HG03521 (cell line): Measurements from ENCODE around the gene NEK8.
A peak's percentile ranks its signal among the peaks of the same experiment; 100 is the strongest.

Experiments used
- ATAC-seq: cut with Tn5 transposase; IDR thresholded peaks from one replicate; pipeline ENCODE4 v1.9.1; 2021; ENCODE audit warnings: mild to moderate bottlenecking, moderate library complexity; ENCODE audit not compliant: unreplicated experiment

The NEK8 gene

DNA sequence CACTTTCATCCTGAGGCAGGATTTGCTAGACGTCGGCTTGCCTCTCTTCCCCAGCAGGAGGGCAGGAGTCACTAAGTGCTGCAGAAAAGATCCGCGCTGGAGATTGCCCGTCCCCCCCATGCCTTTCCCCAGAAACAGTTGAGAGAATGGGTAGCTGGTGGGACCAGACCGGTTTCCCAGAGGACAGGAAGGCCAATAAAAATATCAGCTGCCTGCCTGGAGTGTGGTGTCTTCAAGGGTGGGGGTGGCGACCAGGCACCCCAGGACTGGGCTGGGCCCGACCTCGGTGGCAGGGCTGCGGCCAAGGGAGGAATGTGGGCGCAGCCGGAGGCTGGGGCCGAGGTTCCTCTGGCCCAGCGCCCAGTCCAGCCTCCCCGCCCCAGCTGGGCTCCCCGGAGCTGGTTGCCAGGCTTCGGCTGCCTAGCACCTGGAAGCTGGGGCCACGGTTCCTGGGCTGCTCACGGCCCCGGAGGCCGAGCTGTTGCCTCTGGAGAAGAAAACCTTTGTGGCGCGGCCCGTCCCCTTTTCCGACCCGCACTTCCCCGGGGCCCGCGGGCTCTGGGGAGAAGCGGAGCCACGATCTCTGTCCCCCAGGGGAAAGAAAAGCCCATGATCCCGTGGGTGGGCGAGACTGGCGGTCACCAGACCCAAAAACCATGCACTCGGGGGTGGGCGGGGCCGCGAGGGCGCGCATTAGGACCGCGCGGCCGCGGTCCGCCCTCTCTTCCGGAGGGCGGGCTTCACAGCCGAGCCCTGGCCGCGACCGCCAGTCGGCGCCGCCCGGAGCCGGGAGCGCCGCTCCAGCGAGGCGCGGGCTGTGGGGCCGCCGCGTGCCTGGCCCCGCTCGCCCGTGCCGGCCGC, 14.9 kb downstream of the NEK8 start, which contains the start of gene TRAF4:
TSS of gene TRAF4 (plus strand) at position 769 of the 861 bp plus-strand sequence. CDS start 102 bp downstream, outside the sequence.
- ATAC-seq = peak; percentile 63

GRCh38 chr17:28744104-28744971, 15.8 kb downstream of the NEK8 start:
- peak; percentile 10 for ATAC-seq

GRCh38 chr17:28744972-28745785, 16.6 kb downstream of the NEK8 start:
- no peak for ATAC-seq

DNA sequence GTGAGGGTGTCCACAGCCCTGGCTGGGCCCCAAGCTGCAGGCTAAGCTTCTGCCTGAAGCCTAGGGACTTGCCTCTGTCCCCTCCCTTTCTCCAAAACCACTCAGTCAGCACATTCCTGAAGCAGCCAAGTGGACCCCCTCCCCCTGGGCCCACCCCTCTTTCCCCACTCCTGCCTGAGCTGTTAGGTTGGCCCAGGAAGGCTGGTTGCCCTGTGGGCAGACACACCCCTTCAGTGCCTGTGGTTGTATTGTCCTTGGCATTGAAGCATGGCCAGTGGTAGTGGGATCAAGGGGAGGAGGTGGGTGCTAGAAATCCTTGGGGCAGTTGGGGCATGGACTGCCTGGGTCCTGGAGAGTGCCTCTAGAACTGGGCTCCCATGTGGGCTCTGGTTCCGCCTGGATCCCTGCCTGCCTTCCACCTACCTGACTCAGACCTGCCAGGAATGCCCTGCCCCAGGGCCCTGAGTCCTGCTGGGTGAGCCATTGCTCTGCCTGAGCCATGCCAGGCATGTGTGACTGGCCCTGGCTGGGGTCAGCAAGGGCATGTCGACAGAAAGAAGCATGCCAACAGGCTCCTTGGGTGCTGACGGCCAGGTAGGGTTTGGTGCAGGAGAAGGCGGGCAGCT, 17.3 kb downstream of the NEK8 start:
- ATAC-seq = no peak

DNA sequence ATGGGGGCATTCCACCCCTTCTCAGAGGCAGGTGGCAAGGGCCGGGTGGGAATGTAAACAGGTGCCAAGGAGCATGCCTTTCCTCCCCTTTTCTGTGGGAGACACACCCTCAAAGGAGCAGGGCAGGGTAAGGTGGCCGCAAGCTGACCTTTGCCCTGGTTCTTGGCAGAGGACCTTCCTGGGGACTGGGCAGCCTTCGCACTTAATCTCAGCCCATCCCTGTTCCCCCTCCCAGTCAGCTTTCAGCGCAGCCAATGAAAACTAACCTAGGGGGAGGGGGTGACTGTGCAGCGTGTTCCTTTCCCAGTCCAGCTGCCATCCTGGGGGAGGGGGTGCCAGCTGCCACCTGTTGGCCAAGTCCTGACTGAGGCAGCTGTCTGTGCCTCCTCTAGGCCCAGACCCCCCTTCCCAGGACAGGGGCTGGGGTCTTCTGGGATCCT, 18.0 kb downstream of the NEK8 start:
- no peak for ATAC-seq

GRCh38 chr17:28747051-28747691, 18.6 kb downstream of the NEK8 start:
- ATAC-seq = no peak

GRCh38 chr17:28747801-28748750, 19.5 kb downstream of the NEK8 start:
- no peak for ATAC-seq

- ATAC-seq = no peak
These were observed 20.4 kb downstream of the NEK8 start for GRCh38 chr17:28748852-28749515.

DNA sequence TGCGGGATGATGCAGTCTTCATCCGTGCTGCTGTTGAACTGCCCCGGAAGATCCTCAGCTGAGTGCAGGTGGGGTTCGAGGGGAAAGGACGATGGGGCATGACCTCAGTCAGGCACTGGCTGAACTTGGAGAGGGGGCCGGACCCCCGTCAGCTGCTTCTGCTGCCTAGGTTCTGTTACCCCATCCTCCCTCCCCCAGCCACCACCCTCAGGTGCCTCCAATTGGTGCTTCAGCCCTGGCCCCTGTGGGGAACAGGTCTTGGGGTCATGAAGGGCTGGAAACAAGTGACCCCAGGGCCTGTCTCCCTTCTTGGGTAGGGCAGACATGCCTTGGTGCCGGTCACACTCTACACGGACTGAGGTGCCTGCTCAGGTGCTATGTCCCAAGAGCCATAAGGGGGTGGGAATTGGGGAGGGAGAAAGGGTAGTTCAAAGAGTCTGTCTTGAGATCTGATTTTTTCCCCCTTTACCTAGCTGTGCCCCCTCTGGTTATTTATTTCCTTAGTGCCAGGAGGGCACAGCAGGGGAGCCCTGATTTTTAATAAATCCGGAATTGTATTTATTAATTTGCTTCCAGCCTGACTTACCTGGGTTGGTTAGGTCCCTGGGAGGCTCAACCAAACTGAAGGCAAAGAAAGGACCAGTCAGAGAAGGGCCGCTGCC, 21.1 kb downstream of the NEK8 start:
- no peak for ATAC-seq

DNA sequence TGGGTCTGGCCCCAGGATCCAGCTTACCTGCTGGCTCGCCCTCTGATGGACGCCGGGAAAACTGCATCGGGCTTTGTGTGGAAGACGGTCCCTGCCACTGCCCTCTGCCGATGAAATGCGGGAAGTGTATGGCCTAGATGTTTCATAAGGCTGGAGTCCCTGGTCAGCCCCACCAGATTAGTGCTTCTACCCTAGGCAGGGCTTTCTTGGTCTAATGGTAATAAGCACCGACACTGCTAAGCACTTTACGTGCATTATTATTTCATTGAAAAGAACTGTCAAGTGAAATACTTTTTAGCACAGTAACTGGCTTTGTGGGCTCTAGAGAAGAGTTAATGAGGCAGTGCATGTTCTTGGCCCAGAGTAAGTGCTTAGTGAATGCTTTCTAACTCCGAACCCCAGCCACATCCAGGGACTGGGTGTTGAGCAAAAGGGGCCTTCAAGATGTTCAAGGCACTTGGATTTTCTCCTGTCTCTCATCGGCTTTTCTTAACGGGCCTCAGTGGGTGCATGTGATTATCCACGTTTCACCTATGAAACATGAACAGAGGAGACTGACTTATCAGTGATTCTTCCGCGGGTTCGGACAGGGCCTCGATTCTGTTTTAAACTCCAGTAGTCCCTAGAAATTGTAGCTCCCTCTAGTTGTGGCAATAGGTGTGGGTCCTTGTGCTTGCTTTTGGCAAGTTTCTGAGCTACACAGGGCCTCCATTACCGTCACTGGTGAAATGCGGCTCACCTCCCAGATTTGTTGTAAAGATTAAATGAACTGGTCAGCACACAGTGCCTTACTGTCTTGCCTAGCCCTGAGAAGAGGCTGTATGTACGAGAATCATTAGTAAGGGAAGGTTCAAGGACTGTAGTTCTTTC, 21.8 kb downstream of the NEK8 start:
- peak; percentile 77 for ATAC-seq

DNA sequence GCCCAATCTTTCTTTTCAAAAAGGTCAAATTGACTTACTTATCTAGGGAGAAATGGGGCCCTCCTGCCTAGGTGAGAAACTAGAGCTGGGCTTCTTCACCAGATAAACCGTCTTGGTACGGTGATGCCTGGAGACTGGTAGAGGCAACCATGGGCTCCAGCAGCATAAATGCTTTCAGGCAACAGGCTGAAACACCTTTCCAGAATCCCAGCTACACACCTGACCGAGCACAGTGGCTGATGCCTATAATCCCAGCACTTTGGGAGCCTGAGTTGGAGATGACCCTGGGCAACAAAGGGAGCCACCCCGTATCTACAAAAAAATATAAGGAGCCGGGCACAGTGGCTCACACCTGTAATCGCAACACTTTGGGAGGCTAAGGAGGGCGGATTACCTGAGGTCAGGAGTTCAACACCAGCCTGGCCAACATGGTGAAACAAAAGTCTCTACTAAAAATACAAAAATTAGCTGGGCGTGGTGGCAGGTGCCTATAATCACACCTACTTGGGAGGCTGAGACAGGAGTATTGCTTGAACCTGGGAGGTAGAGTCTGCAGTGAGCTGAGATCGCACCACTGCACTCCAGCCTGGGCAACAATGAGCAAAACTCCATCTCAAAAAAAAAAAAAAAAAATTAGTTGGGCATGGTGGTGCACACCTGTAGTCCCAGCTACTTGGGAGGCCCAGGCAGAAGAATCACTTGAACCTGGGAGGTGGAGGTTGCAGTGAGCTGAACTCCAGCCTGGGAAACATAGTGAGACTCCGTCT, 23.2 kb downstream of the NEK8 start:
- no peak for ATAC-seq

DNA sequence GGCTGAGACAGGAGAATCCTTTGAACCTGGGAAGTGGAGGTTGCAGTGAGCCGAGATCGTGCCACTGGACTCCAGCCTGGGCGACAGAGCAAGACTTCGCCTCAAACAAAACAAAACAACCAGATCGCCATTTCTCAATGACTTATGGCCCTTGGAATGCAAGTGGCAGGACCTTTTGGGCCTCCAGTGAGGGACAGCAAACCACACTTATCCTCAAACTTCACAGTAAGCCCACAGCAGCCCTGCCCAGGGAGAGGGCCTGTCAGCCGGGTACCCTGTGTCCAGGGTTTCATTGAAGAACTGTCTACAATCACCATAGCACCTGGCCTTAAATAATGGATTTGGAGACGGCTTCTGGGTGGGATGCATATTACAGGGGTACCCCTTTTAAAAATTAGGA, 26.9 kb downstream of the NEK8 start:
- ATAC-seq = no peak

GRCh38 chr17:28756049-28756804, 27.6 kb downstream of the NEK8 start:
- ATAC-seq = no peak

DNA sequence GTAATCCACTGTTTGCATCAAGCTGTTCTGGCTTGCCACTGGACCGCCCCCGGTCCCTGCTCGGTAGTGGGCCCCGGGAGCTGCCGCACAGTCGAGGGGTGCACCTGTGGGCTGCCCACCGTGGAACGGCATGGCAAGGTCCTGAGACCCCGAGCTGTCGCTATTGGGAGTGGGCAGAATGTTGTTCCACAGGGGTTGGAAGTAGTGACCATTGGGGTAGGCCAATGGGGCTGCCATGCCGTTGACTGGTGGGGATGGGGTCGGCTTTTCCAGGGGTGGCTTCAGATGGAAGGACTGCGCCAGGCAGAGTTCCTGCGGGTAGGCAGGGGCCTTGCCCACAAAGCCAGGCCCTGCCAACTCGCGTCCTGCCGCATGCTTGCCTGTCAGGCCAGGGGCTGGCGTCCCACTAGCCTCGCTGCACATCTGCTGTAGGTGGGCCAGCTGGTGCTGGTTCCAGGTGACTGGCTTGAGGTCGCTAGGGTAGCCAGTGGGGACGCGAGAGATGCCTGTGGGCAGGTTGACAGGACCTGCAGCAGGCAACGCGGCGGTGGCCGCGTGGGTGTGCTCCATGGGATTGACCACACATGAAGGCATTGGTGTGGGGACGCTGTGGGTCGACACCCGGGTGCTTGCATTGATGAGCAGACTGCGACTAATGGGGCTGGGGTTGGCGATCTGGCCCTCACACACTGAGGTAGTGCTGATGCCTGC, 30.0 kb downstream of the NEK8 start:
- ATAC-seq = no peak
